ENCODE measurements around the gene CXCL3.
A peak's percentile ranks its signal among the peaks of the same experiment; 100 is the strongest.

- TF ChIP-seq, protein P1, sequence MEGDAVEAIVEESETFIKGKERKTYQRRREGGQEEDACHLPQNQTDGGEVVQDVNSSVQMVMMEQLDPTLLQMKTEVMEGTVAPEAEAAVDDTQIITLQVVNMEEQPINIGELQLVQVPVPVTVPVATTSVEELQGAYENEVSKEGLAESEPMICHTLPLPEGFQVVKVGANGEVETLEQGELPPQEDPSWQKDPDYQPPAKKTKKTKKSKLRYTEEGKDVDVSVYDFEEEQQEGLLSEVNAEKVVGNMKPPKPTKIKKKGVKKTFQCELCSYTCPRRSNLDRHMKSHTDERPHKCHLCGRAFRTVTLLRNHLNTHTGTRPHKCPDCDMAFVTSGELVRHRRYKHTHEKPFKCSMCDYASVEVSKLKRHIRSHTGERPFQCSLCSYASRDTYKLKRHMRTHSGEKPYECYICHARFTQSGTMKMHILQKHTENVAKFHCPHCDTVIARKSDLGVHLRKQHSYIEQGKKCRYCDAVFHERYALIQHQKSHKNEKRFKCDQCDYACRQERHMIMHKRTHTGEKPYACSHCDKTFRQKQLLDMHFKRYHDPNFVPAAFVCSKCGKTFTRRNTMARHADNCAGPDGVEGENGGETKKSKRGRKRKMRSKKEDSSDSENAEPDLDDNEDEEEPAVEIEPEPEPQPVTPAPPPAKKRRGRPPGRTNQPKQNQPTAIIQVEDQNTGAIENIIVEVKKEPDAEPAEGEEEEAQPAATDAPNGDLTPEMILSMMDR (IDR thresholded peaks at IDR 0.05), result peak; percentile 72
- TF ChIP-seq SIN3A (IDR thresholded peaks at IDR 0.05; ENCODE audit: borderline replicate concordance, insufficient read depth, low read depth, low read length) (no peak), TCF7L2 (IDR thresholded peaks at IDR 0.05; ENCODE audit: low read depth, low read length) (no peak), REST (IDR thresholded peaks at IDR 0.05; ENCODE audit: insufficient read depth in 1 of 2, low read depth in 2 of 2, low read length in 1 of 2) (no peak), POLR2AphosphoS5 (IDR thresholded peaks at IDR 0.05; ENCODE audit: low read depth, low read length) (no peak)
Measured at GRCh38 chr4:74038425-74039314, at the start of gene CXCL3.

Measured in Panc1 (cell line).